GM06990 (cell line): ENCODE results near the gene INSR.
"Not testable (repeated sequence)": the region's sequence is repeated elsewhere in the genome, so short reads cannot be mapped to it uniquely, and the experiment has no call there.

Experiments
- DNase-seq: peaks from one replicate; pipeline ENCODE4 v3.0.0-alpha.2; 2011; ENCODE audit not compliant: insufficient read length; ENCODE audit errors: extremely low read depth
- H3K27me3 ChIP-seq: replicated peaks from 2 replicates; pipeline ENCODE4 v1.6.0; 2011; ENCODE audit warnings: low read length; ENCODE audit not compliant: control insufficient read depth, insufficient read depth
- H3K36me3 ChIP-seq: 2 replicates; pipeline ENCODE4 v1.5.1; 2011; ENCODE audit warnings: low read length; ENCODE audit not compliant: control insufficient read depth, insufficient read depth
- H3K4me3 ChIP-seq: replicated peaks from 2 replicates; pipeline ENCODE4 v1.5.1; 2011; ENCODE audit warnings: low read depth, mild to moderate bottlenecking, control low read depth, low read length
- CTCF ChIP-seq: IDR thresholded peaks from 2 replicates; pipeline ENCODE4 v1.5.1; 2011; ENCODE audit warnings: low read length, control low read depth, mild to moderate bottlenecking, inconsistent platforms; ENCODE audit not compliant: insufficient read depth, poor library complexity, severe bottlenecking

Gene INSR

GRCh38 chr19:7318176-7318575, 24.0 kb upstream of the INSR start:
- Histone ChIP-seq H3K36me3 (no peaks in the 10 kb centered on the region), H3K27me3 (no peaks in the 10 kb centered on the region), H3K4me3 (no peak overlapping the region)
- TF ChIP-seq CTCF = no peak
- no peak for DNase-seq

- Histone ChIP-seq H3K4me3 (no peak overlapping the region), H3K27me3 (no peaks in the 10 kb centered on the region), H3K36me3 (no peaks in the 10 kb centered on the region)
- no peak for TF ChIP-seq CTCF
- DNase-seq = no peak
These were observed 18.6 kb upstream of the INSR start for GRCh38 chr19:7312816-7313215.

GRCh38 chr19:7311911-7312310, 17.7 kb upstream of the INSR start:
- Histone ChIP-seq H3K27me3 (no peaks in the 10 kb centered on the region), H3K4me3 (no peak overlapping the region), H3K36me3 (no peaks in the 10 kb centered on the region)
- DNase-seq = no peak
- TF ChIP-seq CTCF = no peak

GRCh38 chr19:7308327-7308726, 14.1 kb upstream of the INSR start:
- H3K36me3 ChIP-seq, DNase-seq, H3K4me3 ChIP-seq, H3K27me3 ChIP-seq: not testable (repeated sequence)

GRCh38 chr19:7307590-7308218, 13.5 kb upstream of the INSR start:
- Histone ChIP-seq H3K27me3 (no peaks in the 10 kb centered on the region), H3K4me3 (no peak overlapping the region), H3K36me3 (no peaks in the 10 kb centered on the region)
- DNase-seq = no peak
- no peak for TF ChIP-seq CTCF

GRCh38 chr19:7304200-7304599, 10.0 kb upstream of the INSR start:
- no peak for TF ChIP-seq CTCF
- Histone ChIP-seq H3K4me3 (no peak overlapping the region), H3K36me3 (no peaks in the 10 kb centered on the region), H3K27me3 (no peaks in the 10 kb centered on the region)
- no peak for DNase-seq
